GM12878 (cell line): Measurements from ENCODE around the gene CSMD2. TPM values are rescaled to one million over a fixed set of nuclear protein-coding genes. Genes with fewer than 3 reads are reported as not detected.

Source experiments
- ATAC-seq: fragments of 200-7000 bp; cut with Tn5 transposase; 3 replicates; pipeline ENCODE4 v1.9.1; 2020; ENCODE audit warnings: mild to moderate bottlenecking, moderate library complexity
- BruUV-seq: library from RNA; stranded (reverse); fragments of 400-500 nt; replicated peaks from 2 replicates; lab custom pipeline; 2021; lab: Mats Ljungman, UMichigan
- CTCF ChIA-PET: fragments of 300-600 bp; sonication (Branson Sonifier 250); formaldehyde crosslinking; extraction: SDS; loops from one replicate; lab custom pipeline; 2021; ENCODE audit warnings: inconsistent platforms; lab: Yijun Ruan, JAX
- POLR2A ChIA-PET: fragments of 350-600 bp; formaldehyde crosslinking; extraction: SDS; loops from one replicate; lab custom pipeline; 2021; ENCODE audit warnings: inconsistent platforms; lab: Charles Lee
- RAD21 ChIA-PET: fragments of 300-600 bp; sonication (Branson Sonifier 250); formaldehyde crosslinking; loops from one replicate; lab custom pipeline; 2023; ENCODE audit warnings: antibody characterized with exemption; ENCODE audit not compliant: unreplicated experiment; lab: Charles Lee
- SMC1A ChIA-PET: fragments of 300-600 bp; sonication (Branson Sonifier 250); formaldehyde crosslinking; loops from one replicate; lab custom pipeline; 2023; ENCODE audit not compliant: unreplicated experiment, uncharacterized antibody; lab: Charles Lee
- DNase-seq: peaks from one replicate; pipeline ENCODE4 v3.0.0-alpha.2; 2011; ENCODE audit warnings: low read depth, low spot score
- FAIRE-seq: peaks from 3 replicates; lab custom pipeline; 2011; peaks lifted over from hg19 to GRCh38; lab: Jason Lieb, UNC
- H2AFZ ChIP-seq: 2 replicates; pipeline ENCODE4 v1.6.0; 2011; ENCODE audit warnings: low read depth, low read length, control low read depth; ENCODE audit not compliant: control insufficient read depth
- H3K27ac ChIP-seq: 2 replicates; pipeline ENCODE4 v1.5.1; 2011; ENCODE audit warnings: control low read depth; ENCODE audit not compliant: control insufficient read depth, insufficient read depth
- H3K27me3 ChIP-seq, 2 experiments: replicated peaks in 1 of 2; 2 replicates each; pipeline versions ENCODE4 v1.6.0 to v1.6.1; 2011; ENCODE audit warnings: low read length in 1 of 2; ENCODE audit not compliant: control insufficient read depth in 2 of 2, insufficient read depth in 2 of 2
- H3K36me3 ChIP-seq, 2 experiments: 2 replicates each; pipeline ENCODE4 v1.5.1; 2011; ENCODE audit warnings: low read length in 1 of 2; ENCODE audit not compliant: control insufficient read depth in 2 of 2, insufficient read depth in 2 of 2
- H3K4me1 ChIP-seq: 2 replicates; pipeline ENCODE4 v1.6.1; 2011; ENCODE audit warnings: mild to moderate bottlenecking, low read length, moderate library complexity, mixed read lengths; ENCODE audit not compliant: control insufficient read depth, insufficient read depth
- H3K4me2 ChIP-seq: 2 replicates; pipeline ENCODE4 v1.6.0; 2011; ENCODE audit warnings: control low read depth; ENCODE audit not compliant: control insufficient read depth, insufficient read depth
- H3K4me3 ChIP-seq: fragments of 200-600 bp; sonication (generic); 2 replicates; pipeline ENCODE4 v1.5.1; 2016
- H3K79me2 ChIP-seq: 2 replicates; pipeline ENCODE4 v1.6.0; 2011; ENCODE audit warnings: low read length; ENCODE audit not compliant: control insufficient read depth, insufficient read depth
- H3K9ac ChIP-seq: 2 replicates; pipeline ENCODE4 v1.8.0; 2011; ENCODE audit warnings: low read length, control low read depth, mixed read lengths; ENCODE audit not compliant: control insufficient read depth, insufficient read depth
- H3K9me3 ChIP-seq: replicated peaks from 3 replicates; pipeline ENCODE4 v1.5.1; 2011; ENCODE audit warnings: mild to moderate bottlenecking, low read length; ENCODE audit not compliant: control insufficient read depth, insufficient read depth
- H4K20me1 ChIP-seq: 2 replicates; pipeline ENCODE4 v1.6.0; 2011; ENCODE audit not compliant: control insufficient read depth, insufficient read depth
- CEBPB ChIP-seq, 2 experiments: fragments of 150-350 bp in 1 of 2; IDR thresholded peaks; 2 replicates each; pipeline ENCODE4 v1.6.1; 2012 to 2014; ENCODE audit warnings: low read depth in 2 of 2, low read length in 2 of 2, borderline replicate concordance in 1 of 2, inconsistent platforms in 1 of 2
- EZH2 ChIP-seq: IDR thresholded peaks from 2 replicates; pipeline ENCODE4 v1.6.1; 2012; ENCODE audit warnings: low read depth, mild to moderate bottlenecking, control low read depth, inconsistent platforms, low read length, borderline replicate concordance; ENCODE audit not compliant: control insufficient read depth
- FOXM1 ChIP-seq: IDR thresholded peaks from 2 replicates; pipeline ENCODE4 v1.6.1; 2012; ENCODE audit warnings: low read depth, mild to moderate bottlenecking, inconsistent platforms, low read length, moderate library complexity
- MXI1 ChIP-seq: fragments of 150-350 bp; IDR thresholded peaks from 2 replicates; pipeline ENCODE4 v1.6.1; 2011; ENCODE audit warnings: low read depth, mild to moderate bottlenecking, inconsistent platforms, low read length, improper control_type of control experiment
- TBL1XR1 ChIP-seq: IDR thresholded peaks from 2 replicates; pipeline ENCODE4 v1.6.1; 2012; ENCODE audit warnings: low read depth, low read length, improper control_type of control experiment
- WGBS: methylation state at CpG from one replicate; pipeline ENCODE4 v1.1.6; 2016; ENCODE audit warnings: low lambda C conversion rate; ENCODE audit not compliant: insufficient replicate concordance, insufficient coverage; ENCODE audit errors: missing lambda C conversion rate; 5-methylcytosine and 5-hydroxymethylcytosine counted together
- in situ Hi-C: fragments of 300-500 bp; cut with MboI; formaldehyde crosslinking; loops from 9 replicates; pipeline ENCODE4 v1.14.3; 2018; ENCODE audit warnings: mixed read lengths
- intact Hi-C: fragments of 100-400 bp; cut with micrococcal nuclease; formaldehyde crosslinking; loops from one replicate; pipeline ENCODE4 v1.14.2; 2022; ENCODE audit not compliant: unreplicated experiment
- polyA plus RNA-seq, 11 experiments: library from polyadenylated mRNA; depleted of rRNA in 4 of 11; unstranded in 6 of 11; stranded (reverse) in 5 of 11; fragments of >200 nt; fragmentation: Nextera tagmentation in 4 of 11; fragmentation: Illumina TruSeq in 1 of 11; extraction: Ambion mirVana in 4 of 11; extraction: Trizol in 1 of 11; gene quantifications; 1 replicate in 1 of 11; 2 replicates in 10 of 11; pipeline versions ENCODE4 v1.2.1 to v1.2.3, GENCODE V29; 2011 to 2016; ENCODE audit warnings: inconsistent platforms in 2 of 11, missing spikeins in 2 of 11, low read depth in 1 of 11
- total RNA-seq, 4 experiments: library from RNA; depleted of rRNA in 3 of 4; stranded (reverse); fragments of >200 nt in 3 of 4; fragmentation: Illumina TruSeq in 1 of 4; extraction: Trizol in 1 of 4; gene quantifications; 2 replicates each; pipeline versions ENCODE4 v1.2.1 to v1.2.3, GENCODE V29; 2013 to 2021
- TF ChIP-seq, protein P1 (sequence below): IDR thresholded peaks from 2 replicates; pipeline ENCODE4 v1.6.1; 2011; ENCODE audit warnings: borderline replicate concordance, low read depth, mild to moderate bottlenecking, moderate library complexity, mixed read lengths, low read length; ENCODE audit not compliant: insufficient read depth; ENCODE audit errors: extremely low read length
- TF ChIP-seq, protein P2 (sequence below): fragments of 450-650 bp; IDR thresholded peaks from 2 replicates; pipeline ENCODE4 v1.6.1; 2014; ENCODE audit warnings: mild to moderate bottlenecking
- TF ChIP-seq, protein P3 (sequence below): fragments of 450-650 bp; IDR thresholded peaks from 2 replicates; pipeline ENCODE4 v1.6.1; 2017; ENCODE audit warnings: antibody characterized with exemption, mild to moderate bottlenecking, moderate library complexity
- TF ChIP-seq, protein P4 (sequence below): fragments of 450-650 bp; formaldehyde crosslinking; IDR thresholded peaks from 2 replicates; pipeline ENCODE4 v1.5.0; 2022; ENCODE audit warnings: mild to moderate bottlenecking, missing genetic modification characterization
- TF ChIP-seq, protein P5 (sequence below): fragments of 450-650 bp; IDR thresholded peaks from 2 replicates; pipeline ENCODE4 v1.6.1; 2018; ENCODE audit warnings: mild to moderate bottlenecking, low read depth, moderate library complexity; ENCODE audit not compliant: partially characterized antibody

Gene CSMD2
- total and polyA plus RNA-seq, 10 of the 15 experiments (the other 5 are each of a cell fraction or from before 2014, with no cell fraction given): under 0.01 TPM; not detected in 9

DNA sequence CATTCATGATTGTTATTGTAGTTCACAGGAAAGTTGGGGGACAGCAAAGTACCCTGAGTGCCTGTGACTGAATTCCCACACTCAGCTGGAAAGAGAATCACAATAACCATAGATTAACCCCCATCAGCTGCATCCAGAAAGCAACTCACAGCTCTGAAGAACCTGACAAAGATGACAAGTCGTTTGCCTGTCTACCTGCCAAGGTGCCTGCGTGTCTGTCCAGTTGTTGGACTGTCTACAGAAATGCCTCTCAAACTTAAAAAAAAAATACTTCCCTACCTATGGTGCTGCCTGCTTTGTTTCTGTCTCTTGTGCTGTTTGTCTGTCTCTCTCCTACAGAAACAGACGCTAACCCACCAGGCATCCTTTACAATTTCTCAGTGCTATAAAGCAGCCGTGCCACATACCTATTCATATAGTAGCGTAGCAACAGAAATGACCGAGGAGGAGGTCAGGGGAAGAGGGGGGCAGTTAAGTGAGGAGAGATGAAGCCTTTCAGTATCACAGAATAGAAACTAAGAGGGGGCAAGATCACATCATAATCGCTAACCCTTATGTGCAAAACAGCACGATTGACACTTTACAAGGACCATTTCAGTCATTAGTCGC lies 455.8 kb downstream of the CSMD2 start:
- SMC1A ChIA-PET: no interaction called here
- ATAC-seq (no peak), FAIRE-seq (no peak), DNase-seq (no peak)
- Histone ChIP-seq H4K20me1 (no peaks in the 10 kb centered on the region), H3K9ac (no peak overlapping the region), H3K36me3 (no peaks in the 10 kb centered on the region), H3K27me3 (peaks cover 0 to 2% of the 10 kb centered on the region in 2 experiments; a peak in 2 of 4 replicates), H3K4me1 (no peaks in the 10 kb centered on the region), H3K4me3 (no peak overlapping the region), H3K79me2 (no peaks in the 10 kb centered on the region), H3K9me3 (no peaks in the 10 kb centered on the region), H3K4me2 (no peak overlapping the region), H2AFZ (no peak overlapping the region), H3K27ac (no peak overlapping the region)
- TF ChIP-seq TBL1XR1 (no peak), FOXM1 (no peak), MXI1 (no peak), CEBPB (IDR thresholded peaks at IDR 0.05; ENCODE audit: borderline replicate concordance in 1 of 2, low read depth in 2 of 2, low read length in 2 of 2) (no peak), EZH2 (no peak)
- TF ChIP-seq, protein P1, sequence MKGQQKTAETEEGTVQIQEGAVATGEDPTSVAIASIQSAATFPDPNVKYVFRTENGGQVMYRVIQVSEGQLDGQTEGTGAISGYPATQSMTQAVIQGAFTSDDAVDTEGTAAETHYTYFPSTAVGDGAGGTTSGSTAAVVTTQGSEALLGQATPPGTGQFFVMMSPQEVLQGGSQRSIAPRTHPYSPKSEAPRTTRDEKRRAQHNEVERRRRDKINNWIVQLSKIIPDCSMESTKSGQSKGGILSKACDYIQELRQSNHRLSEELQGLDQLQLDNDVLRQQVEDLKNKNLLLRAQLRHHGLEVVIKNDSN: no peak
- TF ChIP-seq, protein P2, sequence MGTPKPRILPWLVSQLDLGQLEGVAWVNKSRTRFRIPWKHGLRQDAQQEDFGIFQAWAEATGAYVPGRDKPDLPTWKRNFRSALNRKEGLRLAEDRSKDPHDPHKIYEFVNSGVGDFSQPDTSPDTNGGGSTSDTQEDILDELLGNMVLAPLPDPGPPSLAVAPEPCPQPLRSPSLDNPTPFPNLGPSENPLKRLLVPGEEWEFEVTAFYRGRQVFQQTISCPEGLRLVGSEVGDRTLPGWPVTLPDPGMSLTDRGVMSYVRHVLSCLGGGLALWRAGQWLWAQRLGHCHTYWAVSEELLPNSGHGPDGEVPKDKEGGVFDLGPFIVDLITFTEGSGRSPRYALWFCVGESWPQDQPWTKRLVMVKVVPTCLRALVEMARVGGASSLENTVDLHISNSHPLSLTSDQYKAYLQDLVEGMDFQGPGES: no peak
- TF ChIP-seq, protein P3, sequence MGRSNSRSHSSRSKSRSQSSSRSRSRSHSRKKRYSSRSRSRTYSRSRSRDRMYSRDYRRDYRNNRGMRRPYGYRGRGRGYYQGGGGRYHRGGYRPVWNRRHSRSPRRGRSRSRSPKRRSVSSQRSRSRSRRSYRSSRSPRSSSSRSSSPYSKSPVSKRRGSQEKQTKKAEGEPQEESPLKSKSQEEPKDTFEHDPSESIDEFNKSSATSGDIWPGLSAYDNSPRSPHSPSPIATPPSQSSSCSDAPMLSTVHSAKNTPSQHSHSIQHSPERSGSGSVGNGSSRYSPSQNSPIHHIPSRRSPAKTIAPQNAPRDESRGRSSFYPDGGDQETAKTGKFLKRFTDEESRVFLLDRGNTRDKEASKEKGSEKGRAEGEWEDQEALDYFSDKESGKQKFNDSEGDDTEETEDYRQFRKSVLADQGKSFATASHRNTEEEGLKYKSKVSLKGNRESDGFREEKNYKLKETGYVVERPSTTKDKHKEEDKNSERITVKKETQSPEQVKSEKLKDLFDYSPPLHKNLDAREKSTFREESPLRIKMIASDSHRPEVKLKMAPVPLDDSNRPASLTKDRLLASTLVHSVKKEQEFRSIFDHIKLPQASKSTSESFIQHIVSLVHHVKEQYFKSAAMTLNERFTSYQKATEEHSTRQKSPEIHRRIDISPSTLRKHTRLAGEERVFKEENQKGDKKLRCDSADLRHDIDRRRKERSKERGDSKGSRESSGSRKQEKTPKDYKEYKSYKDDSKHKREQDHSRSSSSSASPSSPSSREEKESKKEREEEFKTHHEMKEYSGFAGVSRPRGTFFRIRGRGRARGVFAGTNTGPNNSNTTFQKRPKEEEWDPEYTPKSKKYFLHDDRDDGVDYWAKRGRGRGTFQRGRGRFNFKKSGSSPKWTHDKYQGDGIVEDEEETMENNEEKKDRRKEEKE: no peak
- TF ChIP-seq, protein P4, sequence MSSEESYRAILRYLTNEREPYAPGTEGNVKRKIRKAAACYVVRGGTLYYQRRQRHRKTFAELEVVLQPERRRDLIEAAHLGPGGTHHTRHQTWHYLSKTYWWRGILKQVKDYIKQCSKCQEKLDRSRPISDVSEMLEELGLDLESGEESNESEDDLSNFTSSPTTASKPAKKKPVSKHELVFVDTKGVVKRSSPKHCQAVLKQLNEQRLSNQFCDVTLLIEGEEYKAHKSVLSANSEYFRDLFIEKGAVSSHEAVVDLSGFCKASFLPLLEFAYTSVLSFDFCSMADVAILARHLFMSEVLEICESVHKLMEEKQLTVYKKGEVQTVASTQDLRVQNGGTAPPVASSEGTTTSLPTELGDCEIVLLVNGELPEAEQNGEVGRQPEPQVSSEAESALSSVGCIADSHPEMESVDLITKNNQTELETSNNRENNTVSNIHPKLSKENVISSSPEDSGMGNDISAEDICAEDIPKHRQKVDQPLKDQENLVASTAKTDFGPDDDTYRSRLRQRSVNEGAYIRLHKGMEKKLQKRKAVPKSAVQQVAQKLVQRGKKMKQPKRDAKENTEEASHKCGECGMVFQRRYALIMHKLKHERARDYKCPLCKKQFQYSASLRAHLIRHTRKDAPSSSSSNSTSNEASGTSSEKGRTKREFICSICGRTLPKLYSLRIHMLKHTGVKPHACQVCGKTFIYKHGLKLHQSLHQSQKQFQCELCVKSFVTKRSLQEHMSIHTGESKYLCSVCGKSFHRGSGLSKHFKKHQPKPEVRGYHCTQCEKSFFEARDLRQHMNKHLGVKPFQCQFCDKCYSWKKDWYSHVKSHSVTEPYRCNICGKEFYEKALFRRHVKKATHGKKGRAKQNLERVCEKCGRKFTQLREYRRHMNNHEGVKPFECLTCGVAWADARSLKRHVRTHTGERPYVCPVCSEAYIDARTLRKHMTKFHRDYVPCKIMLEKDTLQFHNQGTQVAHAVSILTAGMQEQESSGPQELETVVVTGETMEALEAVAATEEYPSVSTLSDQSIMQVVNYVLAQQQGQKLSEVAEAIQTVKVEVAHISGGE: no peak
- TF ChIP-seq, protein P5, sequence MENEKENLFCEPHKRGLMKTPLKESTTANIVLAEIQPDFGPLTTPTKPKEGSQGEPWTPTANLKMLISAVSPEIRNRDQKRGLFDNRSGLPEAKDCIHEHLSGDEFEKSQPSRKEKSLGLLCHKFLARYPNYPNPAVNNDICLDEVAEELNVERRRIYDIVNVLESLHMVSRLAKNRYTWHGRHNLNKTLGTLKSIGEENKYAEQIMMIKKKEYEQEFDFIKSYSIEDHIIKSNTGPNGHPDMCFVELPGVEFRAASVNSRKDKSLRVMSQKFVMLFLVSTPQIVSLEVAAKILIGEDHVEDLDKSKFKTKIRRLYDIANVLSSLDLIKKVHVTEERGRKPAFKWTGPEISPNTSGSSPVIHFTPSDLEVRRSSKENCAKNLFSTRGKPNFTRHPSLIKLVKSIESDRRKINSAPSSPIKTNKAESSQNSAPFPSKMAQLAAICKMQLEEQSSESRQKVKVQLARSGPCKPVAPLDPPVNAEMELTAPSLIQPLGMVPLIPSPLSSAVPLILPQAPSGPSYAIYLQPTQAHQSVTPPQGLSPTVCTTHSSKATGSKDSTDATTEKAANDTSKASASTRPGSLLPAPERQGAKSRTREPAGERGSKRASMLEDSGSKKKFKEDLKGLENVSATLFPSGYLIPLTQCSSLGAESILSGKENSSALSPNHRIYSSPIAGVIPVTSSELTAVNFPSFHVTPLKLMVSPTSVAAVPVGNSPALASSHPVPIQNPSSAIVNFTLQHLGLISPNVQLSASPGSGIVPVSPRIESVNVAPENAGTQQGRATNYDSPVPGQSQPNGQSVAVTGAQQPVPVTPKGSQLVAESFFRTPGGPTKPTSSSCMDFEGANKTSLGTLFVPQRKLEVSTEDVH: no peak
- BruUV-seq: no TSS peak
- WGBS: 18% methylated on average over 9 of the region's 9 CpGs
- intact Hi-C loops: no loop called here
- RAD21 ChIA-PET: no interaction called here
- in situ Hi-C loops: no loop called here
- POLR2A ChIA-PET: no interaction called here
- CTCF ChIA-PET: no interaction called here
